A673 (cell line): ENCODE measurements around the gene ELFN1. TPM values are rescaled to one million over a fixed set of nuclear protein-coding genes. Genes with fewer than 3 reads are reported as not detected.
"Not testable (repeated sequence)": the region's sequence is repeated elsewhere in the genome, so short reads cannot be mapped to it uniquely, and the experiment has no call there.

ENCODE experiments used
- BruUV-seq: library from RNA; stranded (reverse); fragments of 400-500 nt; replicated peaks from 2 replicates; lab custom pipeline; 2021; lab: Mats Ljungman, UMichigan
- CTCF ChIA-PET: fragments of 300-600 bp; sonication (Branson Sonifier 250); formaldehyde crosslinking; loops from one replicate; lab custom pipeline; 2022; ENCODE audit warnings: antibody characterized with exemption; lab: Charles Lee
- POLR2A ChIA-PET: fragments of 300-600 bp; sonication (Branson Sonifier 250); formaldehyde crosslinking; loops from one replicate; lab custom pipeline; 2022; ENCODE audit warnings: antibody characterized with exemption; ENCODE audit not compliant: low non-redundant PET; lab: Charles Lee
- DNase-seq: peaks from one replicate; pipeline ENCODE4 v3.0.0-alpha.2; 2015; ENCODE audit warnings: low spot score
- H3K27ac ChIP-seq: fragments of 200-600 bp; sonication (generic); 2 replicates; pipeline ENCODE4 v1.5.1; 2016; ENCODE audit warnings: mixed run types, low read depth, mild to moderate bottlenecking, mixed read lengths, antibody characterized with exemption, low read length; ENCODE audit not compliant: poor library complexity, severe bottlenecking
- H3K27me3 ChIP-seq: fragments of 200-600 bp; sonication (generic); replicated peaks from 2 replicates; pipeline ENCODE4 v1.6.1; 2017; ENCODE audit warnings: mixed run types, low read depth, mild to moderate bottlenecking, mixed read lengths, antibody characterized with exemption, low read length; ENCODE audit not compliant: insufficient read depth, poor library complexity
- H3K36me3 ChIP-seq: fragments of 200-600 bp; sonication (generic); 2 replicates; pipeline ENCODE4 v1.6.1; 2016; ENCODE audit warnings: mixed run types, mild to moderate bottlenecking, mixed read lengths, antibody characterized with exemption, low read length; ENCODE audit not compliant: insufficient read depth, poor library complexity, severe bottlenecking
- H3K4me1 ChIP-seq: fragments of 200-600 bp; sonication (generic); 2 replicates; pipeline ENCODE4 v1.6.1; 2017; ENCODE audit warnings: mixed run types, mild to moderate bottlenecking, mixed read lengths, antibody characterized with exemption, low read length; ENCODE audit not compliant: insufficient read depth, poor library complexity, severe bottlenecking
- H3K4me3 ChIP-seq: fragments of 200-600 bp; sonication (generic); 2 replicates; pipeline ENCODE4 v1.5.1; 2016; ENCODE audit warnings: low read depth, mixed run types, mild to moderate bottlenecking, mixed read lengths, low read length; ENCODE audit not compliant: poor library complexity, severe bottlenecking
- H3K9me3 ChIP-seq: fragments of 200-600 bp; sonication (generic); 2 replicates; pipeline ENCODE4 v1.6.1; 2016; ENCODE audit warnings: mixed run types, low read depth, mild to moderate bottlenecking, mixed read lengths, antibody characterized with exemption, low read length; ENCODE audit not compliant: poor library complexity, severe bottlenecking
- CTCF ChIP-seq: fragments of 300-800, 200-600 bp; sonication (generic); conservative IDR thresholded peaks from 2 replicates; pipeline ENCODE4 v1.5.1; 2017; ENCODE audit warnings: low read depth, mild to moderate bottlenecking, antibody characterized with exemption, low read length, moderate library complexity, mixed read lengths
- EZH2 ChIP-seq: fragments of 200-600 bp; sonication (generic); IDR thresholded peaks from 2 replicates; pipeline ENCODE4 v1.6.1; 2017; ENCODE audit warnings: borderline replicate concordance, low read depth, mild to moderate bottlenecking, mixed read lengths, antibody characterized with exemption, low read length; ENCODE audit not compliant: poor library complexity, severe bottlenecking
- intact Hi-C: fragments of 100-400 bp; cut with micrococcal nuclease; formaldehyde crosslinking; loops from one replicate; pipeline ENCODE4 v1.10.0; 2022; ENCODE audit not compliant: unreplicated experiment
- total RNA-seq: library from RNA; stranded (reverse); gene quantifications from 2 replicates; pipeline ENCODE4 v1.2.3, GENCODE V29; 2021

ELFN1 gene
- total RNA-seq, 1 experiment from 2014 or later: not detected

- DNase-seq: no peak
- Histone ChIP-seq H3K36me3 (no peaks in the 10 kb centered on the region), H3K4me1 (no peaks in the 10 kb centered on the region), H3K9me3 (peaks cover 6% of the 10 kb centered on the region), H3K27ac (no peak overlapping the region), H3K4me3 (no peak overlapping the region), H3K27me3 (no peaks in the 10 kb centered on the region)
- intact Hi-C loops: no loop called here
- CTCF ChIA-PET: no interaction called here
- TF ChIP-seq EZH2: no peak
- TF ChIP-seq CTCF: no peak
- BruUV-seq: no TSS peak
- POLR2A ChIA-PET: no interaction called here
Observed at GRCh38 chr7:1761774-1762173, 91.7 kb downstream of the ELFN1 start.

DNA sequence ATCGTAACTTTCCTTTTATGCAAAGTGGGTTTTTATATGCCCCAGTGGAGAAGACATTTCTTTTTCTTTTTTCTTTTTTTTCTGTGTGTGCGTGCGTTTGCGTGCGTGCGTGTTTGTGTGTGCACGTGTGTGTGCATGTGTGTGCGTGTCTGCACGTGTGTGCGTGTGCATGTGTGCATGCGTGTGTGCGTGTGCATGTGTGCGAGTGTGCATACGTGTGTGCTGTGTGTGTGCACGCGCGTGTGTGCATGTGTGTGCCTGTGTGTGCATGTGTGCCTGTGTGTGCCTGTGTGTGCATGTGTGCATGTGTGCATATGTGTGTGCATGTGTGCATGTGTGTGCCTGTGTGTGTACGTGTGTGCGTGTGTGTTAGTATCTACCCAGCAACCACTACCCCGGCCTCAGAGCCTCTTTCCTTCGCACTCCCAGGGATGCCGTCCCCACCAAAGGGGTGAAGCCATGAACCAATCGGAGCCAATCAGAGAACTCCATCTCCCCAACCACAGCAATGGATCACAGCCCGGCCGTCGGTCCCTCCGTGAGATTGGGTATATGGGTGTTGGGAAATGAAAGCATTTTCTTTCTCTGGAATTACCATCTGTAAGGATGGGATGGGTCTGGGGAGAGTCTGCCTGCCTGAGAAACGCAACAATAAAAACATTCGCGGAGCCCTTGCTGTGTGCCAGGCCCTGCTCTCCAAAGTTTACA is 92.3 kb downstream of the ELFN1 start:
- H3K27ac ChIP-seq: no peak overlapping the region
- ChIA-PET POLR2A (no interaction called here), CTCF (no interaction called here)
- H3K9me3 ChIP-seq: peaks cover 6% of the 10 kb centered on the region
- no peak for TF ChIP-seq EZH2
- no peak for TF ChIP-seq CTCF
- no peak for DNase-seq
- BruUV-seq: no TSS peak
- H3K4me1 ChIP-seq: no peaks in the 10 kb centered on the region
- no peaks in the 10 kb centered on the region for H3K36me3 ChIP-seq
- H3K27me3 ChIP-seq: no peaks in the 10 kb centered on the region
- intact Hi-C loops: no loop called here
- no peak overlapping the region for H3K4me3 ChIP-seq

DNA sequence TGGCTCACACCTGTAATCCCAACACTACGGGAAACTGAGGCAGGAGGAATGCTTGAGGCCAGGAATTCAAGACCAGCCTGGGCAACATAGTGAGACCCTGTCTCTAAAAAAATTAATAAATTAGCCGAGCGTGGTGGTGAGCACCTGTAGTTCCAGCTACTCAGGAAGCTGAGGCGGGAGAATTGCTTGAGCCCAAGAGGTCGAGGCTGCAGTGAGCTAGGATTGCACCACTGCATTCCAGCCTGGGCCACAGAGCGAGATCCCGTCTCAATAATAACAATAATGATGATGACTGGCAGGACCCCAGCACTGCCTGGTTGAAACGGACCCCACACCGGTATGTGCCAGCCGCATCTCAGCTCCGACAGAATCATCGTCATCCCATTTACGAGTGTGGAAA is 93.0 kb downstream of the ELFN1 start:
- Histone ChIP-seq H3K4me3 (no peak overlapping the region), H3K36me3 (no peaks in the 10 kb centered on the region), H3K27ac (no peak overlapping the region), H3K27me3 (no peaks in the 10 kb centered on the region), H3K4me1 (no peaks in the 10 kb centered on the region), H3K9me3 (peaks cover 6% of the 10 kb centered on the region)
- DNase-seq: no peak
- ChIA-PET POLR2A (no interaction called here), CTCF (no interaction called here)
- TF ChIP-seq EZH2 (no peak), CTCF (no peak)
- intact Hi-C loops: no loop called here
- no TSS peak for BruUV-seq

- H3K4me1 ChIP-seq, H3K27me3 ChIP-seq, DNase-seq, CTCF ChIA-PET, H3K27ac ChIP-seq, H3K4me3 ChIP-seq, H3K36me3 ChIP-seq, BruUV-seq, H3K9me3 ChIP-seq, POLR2A ChIA-PET, intact Hi-C loops: not testable (repeated sequence)
Observed at GRCh38 chr7:1763911-1764310, 93.8 kb downstream of the ELFN1 start.
